ENCODE measurements around the gene SRPK3. TPM values are rescaled to one million over a fixed set of nuclear protein-coding genes. Genes with fewer than 3 reads are reported as not detected.

Gene SRPK3
- polyA plus RNA-seq, 2 of the 4 experiments (the other 2 are of a cell fraction) = 0.03 TPM; not detected in 1

DNA sequence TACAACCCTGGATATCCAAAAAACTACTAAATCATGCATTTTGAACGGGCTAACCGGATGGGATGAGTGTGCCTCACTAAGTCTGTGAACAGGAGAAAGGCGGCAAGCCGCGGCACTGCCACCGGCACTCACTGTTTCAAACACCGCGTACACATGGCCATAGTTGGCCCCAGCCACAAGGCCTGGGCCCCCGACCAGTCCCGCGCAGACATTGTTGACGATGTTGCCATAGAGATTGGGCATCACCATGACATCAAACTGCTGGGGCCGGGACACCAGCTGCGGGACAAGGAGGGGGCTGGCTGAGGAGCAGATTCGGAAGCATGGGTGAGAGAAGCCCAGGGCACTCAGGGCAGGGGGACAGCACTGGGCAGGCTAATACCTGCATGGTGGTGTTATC, 5.8 kb downstream of the SRPK3 start:
- Histone ChIP-seq H3K4me2 (no peak overlapping the region), H3K4me1 (no peaks in the 10 kb centered on the region), H3K4me3 (no peak overlapping the region), H3K27ac (no peak overlapping the region), H3K9me3 (no peaks in the 10 kb centered on the region)
- TF ChIP-seq GATA3 (IDR thresholded peaks at IDR 0.05; ENCODE audit: borderline replicate concordance) (no peak), MAZ (IDR thresholded peaks at IDR 0.05; ENCODE audit: borderline replicate concordance, low read depth, low read length) (no peak), JUNB (IDR thresholded peaks at IDR 0.05) (no peak), ZFP36 (IDR thresholded peaks at IDR 0.05; ENCODE audit: borderline replicate concordance, partially characterized antibody) (no peak), ZC3H11A (IDR thresholded peaks at IDR 0.05) (no peak), BHLHE40 (IDR thresholded peaks at IDR 0.05; ENCODE audit: low read depth, low read length) (no peak), MAFK (IDR thresholded peaks at IDR 0.05; ENCODE audit: partially characterized antibody) (no peak), ZSCAN20 (CRISPR knock-in tag; IDR thresholded peaks at IDR 0.05) (no peak), POLR2A (IDR thresholded peaks at IDR 0.05; ENCODE audit: low read length) (no peak)
- TF ChIP-seq, protein P1, sequence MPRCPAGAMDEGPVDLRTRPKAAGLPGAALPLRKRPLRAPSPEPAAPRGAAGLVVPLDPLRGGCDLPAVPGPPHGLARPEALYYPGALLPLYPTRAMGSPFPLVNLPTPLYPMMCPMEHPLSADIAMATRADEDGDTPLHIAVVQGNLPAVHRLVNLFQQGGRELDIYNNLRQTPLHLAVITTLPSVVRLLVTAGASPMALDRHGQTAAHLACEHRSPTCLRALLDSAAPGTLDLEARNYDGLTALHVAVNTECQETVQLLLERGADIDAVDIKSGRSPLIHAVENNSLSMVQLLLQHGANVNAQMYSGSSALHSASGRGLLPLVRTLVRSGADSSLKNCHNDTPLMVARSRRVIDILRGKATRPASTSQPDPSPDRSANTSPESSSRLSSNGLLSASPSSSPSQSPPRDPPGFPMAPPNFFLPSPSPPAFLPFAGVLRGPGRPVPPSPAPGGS (IDR thresholded peaks at IDR 0.05) = no peak
- ChIA-PET CTCF (interaction anchor here (1.2 to 2.0 kb wide), 3 partner anchors 9 to 23 kb away, joined by 3 to 5 read pairs (median 3); partner anchors contain the start of gene PLXNB3), POLR2A (no interaction called here)
- ATAC-seq (no peak), FAIRE-seq (no peak), DNase-seq (ENCODE audit: low read depth in 1 of 2, low spot score in 1 of 2) (no peak)
- WGBS (ENCODE audit: missing lambda C conversion rate) = 91% methylated on average over 13 of the region's 15 CpGs

DNA sequence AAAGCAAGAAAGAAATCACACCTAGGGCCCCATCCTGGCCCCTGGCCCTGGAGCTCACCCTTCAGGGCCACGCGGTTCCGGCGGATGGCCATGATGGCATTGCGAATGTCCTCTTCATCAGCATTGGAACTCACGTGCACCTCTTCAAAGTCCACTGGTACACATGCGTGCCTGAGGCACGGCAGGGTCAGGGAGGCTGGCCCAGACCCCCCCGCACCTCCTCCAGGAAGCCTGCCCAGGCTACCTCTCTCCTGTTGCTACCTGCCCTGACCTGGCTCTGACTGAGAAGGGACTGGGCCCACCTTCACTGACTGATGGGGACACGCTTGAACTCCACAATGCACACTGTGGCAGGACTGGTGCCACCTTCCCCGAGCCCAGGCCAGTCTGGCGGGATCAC, 8.8 kb downstream of the SRPK3 start:
- no peak for FAIRE-seq
- POLR2A ChIA-PET = no interaction called here
- 92% methylated on average over 10 of the region's 12 CpGs for WGBS (ENCODE audit: missing lambda C conversion rate)

More for the DNA sequence above, 8.8 kb downstream of the SRPK3 start:
- no peak for DNase-seq (ENCODE audit: low read depth in 1 of 2, low spot score in 1 of 2)
- CTCF ChIA-PET = interaction anchor here (1.2 to 1.7 kb wide), 2 partner anchors 12 to 158 kb away, joined by 3 to 4 read pairs; no protein-coding TSS in a partner anchor
- Histone ChIP-seq H3K27ac (no peak overlapping the region), H3K4me1 (peaks cover 6% of the 10 kb centered on the region; the same call in 2 of the 3 replicates), H3K9me3 (no peaks in the 10 kb centered on the region), H3K4me3 (no peak overlapping the region), H3K4me2 (no peak overlapping the region)
- ATAC-seq = no peak
- TF ChIP-seq CBX8 (IDR thresholded peaks at IDR 0.05) = no peak
- no peak for TF ChIP-seq EP300 (IDR thresholded peaks at IDR 0.05)
- TF ChIP-seq ZSCAN20 (CRISPR knock-in tag; IDR thresholded peaks at IDR 0.05) = no peak
- TF ChIP-seq, protein P2, sequence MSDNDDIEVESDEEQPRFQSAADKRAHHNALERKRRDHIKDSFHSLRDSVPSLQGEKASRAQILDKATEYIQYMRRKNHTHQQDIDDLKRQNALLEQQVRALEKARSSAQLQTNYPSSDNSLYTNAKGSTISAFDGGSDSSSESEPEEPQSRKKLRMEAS (IDR thresholded peaks at IDR 0.05) = no peak
- TF ChIP-seq, protein P3, sequence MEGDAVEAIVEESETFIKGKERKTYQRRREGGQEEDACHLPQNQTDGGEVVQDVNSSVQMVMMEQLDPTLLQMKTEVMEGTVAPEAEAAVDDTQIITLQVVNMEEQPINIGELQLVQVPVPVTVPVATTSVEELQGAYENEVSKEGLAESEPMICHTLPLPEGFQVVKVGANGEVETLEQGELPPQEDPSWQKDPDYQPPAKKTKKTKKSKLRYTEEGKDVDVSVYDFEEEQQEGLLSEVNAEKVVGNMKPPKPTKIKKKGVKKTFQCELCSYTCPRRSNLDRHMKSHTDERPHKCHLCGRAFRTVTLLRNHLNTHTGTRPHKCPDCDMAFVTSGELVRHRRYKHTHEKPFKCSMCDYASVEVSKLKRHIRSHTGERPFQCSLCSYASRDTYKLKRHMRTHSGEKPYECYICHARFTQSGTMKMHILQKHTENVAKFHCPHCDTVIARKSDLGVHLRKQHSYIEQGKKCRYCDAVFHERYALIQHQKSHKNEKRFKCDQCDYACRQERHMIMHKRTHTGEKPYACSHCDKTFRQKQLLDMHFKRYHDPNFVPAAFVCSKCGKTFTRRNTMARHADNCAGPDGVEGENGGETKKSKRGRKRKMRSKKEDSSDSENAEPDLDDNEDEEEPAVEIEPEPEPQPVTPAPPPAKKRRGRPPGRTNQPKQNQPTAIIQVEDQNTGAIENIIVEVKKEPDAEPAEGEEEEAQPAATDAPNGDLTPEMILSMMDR (IDR thresholded peaks at IDR 0.05) = no peak
- TF ChIP-seq POLR2A (IDR thresholded peaks at IDR 0.05; ENCODE audit: low read length) = no peak
- TF ChIP-seq, protein P4, sequence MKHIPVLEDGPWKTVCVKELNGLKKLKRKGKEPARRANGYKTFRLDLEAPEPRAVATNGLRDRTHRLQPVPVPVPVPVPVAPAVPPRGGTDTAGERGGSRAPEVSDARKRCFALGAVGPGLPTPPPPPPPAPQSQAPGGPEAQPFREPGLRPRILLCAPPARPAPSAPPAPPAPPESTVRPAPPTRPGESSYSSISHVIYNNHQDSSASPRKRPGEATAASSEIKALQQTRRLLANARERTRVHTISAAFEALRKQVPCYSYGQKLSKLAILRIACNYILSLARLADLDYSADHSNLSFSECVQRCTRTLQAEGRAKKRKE (CRISPR knock-in tag; IDR thresholded peaks at IDR 0.05; ENCODE audit: low read depth) = no peak
- TF ChIP-seq, protein P5, sequence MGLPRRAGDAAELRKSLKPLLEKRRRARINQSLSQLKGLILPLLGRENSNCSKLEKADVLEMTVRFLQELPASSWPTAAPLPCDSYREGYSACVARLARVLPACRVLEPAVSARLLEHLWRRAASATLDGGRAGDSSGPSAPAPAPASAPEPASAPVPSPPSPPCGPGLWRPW (IDR thresholded peaks at IDR 0.05) = no peak
- TF ChIP-seq MYC (IDR thresholded peaks at IDR 0.05; ENCODE audit: borderline replicate concordance, low read length) = no peak
- no peak for TF ChIP-seq ZFP36 (IDR thresholded peaks at IDR 0.05; ENCODE audit: borderline replicate concordance, partially characterized antibody)
- no peak for TF ChIP-seq EHF (CRISPR knock-in tag; IDR thresholded peaks at IDR 0.05)
- TF ChIP-seq JUN (IDR thresholded peaks at IDR 0.05) = no peak
- TF ChIP-seq HOXA7 (CRISPR knock-in tag; IDR thresholded peaks at IDR 0.05) = no peak
- TF ChIP-seq, protein P6, sequence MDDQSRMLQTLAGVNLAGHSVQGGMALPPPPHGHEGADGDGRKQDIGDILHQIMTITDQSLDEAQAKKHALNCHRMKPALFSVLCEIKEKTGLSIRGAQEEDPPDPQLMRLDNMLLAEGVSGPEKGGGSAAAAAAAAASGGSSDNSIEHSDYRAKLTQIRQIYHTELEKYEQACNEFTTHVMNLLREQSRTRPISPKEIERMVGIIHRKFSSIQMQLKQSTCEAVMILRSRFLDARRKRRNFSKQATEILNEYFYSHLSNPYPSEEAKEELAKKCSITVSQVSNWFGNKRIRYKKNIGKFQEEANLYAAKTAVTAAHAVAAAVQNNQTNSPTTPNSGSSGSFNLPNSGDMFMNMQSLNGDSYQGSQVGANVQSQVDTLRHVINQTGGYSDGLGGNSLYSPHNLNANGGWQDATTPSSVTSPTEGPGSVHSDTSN (IDR thresholded peaks at IDR 0.05) = no peak
- TF ChIP-seq ESRRA (IDR thresholded peaks at IDR 0.05; ENCODE audit: borderline replicate concordance, low read length) = no peak
- no peak for TF ChIP-seq ZNF302 (CRISPR knock-in tag; IDR thresholded peaks at IDR 0.05)
- TF ChIP-seq RAD21 (conservative IDR thresholded peaks at IDR 0.05 in 1 of 2, IDR thresholded peaks at IDR 0.05 in 1 of 2) = no peak
- no peak for TF ChIP-seq NFE2L2 (conservative IDR thresholded peaks at IDR 0.05; ENCODE audit: low read length)
- no peak for TF ChIP-seq TP53 (CRISPR knock-in tag; IDR thresholded peaks at IDR 0.05)
